GM12891 (cell line): ENCODE measurements around the gene SCLT1.

Source experiments
- POLR2A ChIP-seq: IDR thresholded peaks from 2 replicates; pipeline ENCODE4 v1.6.1; 2011; ENCODE audit warnings: low read depth, low read length, control low read depth
- POLR2AphosphoS5 ChIP-seq: IDR thresholded peaks from 2 replicates; pipeline ENCODE4 v1.6.1; 2011; ENCODE audit warnings: low read depth, low read length, control low read depth
- TAF1 ChIP-seq: IDR thresholded peaks from 2 replicates; pipeline ENCODE4 v1.6.1; 2011; ENCODE audit warnings: low read depth, low read length, control low read depth

DNA sequence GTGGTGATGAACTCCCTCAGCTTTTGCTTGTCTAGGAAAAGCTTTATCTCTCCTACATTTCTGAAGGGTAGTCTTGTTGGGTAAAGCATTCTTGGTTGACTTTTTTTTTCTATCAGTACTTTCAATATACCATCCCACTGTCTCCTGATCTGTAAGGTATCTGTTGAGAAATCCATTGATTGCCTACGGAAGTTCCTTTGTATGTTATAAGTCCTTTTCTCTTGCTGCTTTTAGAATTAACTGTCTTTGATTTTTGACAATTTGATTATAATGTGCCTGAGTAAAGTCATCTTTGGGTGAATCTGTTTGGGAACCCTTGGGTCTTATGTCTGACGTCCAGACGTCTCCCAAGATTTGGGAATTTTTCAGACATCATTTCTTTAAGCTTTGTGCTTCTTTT is 30.8 kb downstream of the SCLT1 start:
- TF ChIP-seq TAF1, result no peak
- no peak for TF ChIP-seq POLR2A
- no peak for TF ChIP-seq POLR2AphosphoS5
